Measurements from ENCODE around the gene CD164.
"Not testable (repeated sequence)": the region's sequence is repeated elsewhere in the genome, so short reads cannot be mapped to it uniquely, and the experiment has no call there.

CD164 gene

GRCh38 chr6:109342911-109343310 is 39.4 kb downstream of the CD164 start:
- no peak for DNase-seq
- TF ChIP-seq GATA1 (IDR thresholded peaks at IDR 0.05; ENCODE audit: low read depth, low read length) (no peak), POLR2A (IDR thresholded peaks at IDR 0.05; ENCODE audit: low read length) (no peak)

- TF ChIP-seq POLR2A (IDR thresholded peaks at IDR 0.05; ENCODE audit: low read length) (no peak), GATA1 (IDR thresholded peaks at IDR 0.05; ENCODE audit: low read depth, low read length) (no peak)
- DNase-seq = peak; percentile 27 to 68
Measured at GRCh38 chr6:109342506-109342905, 39.8 kb downstream of the CD164 start.

GRCh38 chr6:109340811-109341210 is 41.5 kb downstream of the CD164 start:
- no peak for DNase-seq
- TF ChIP-seq GATA1 (IDR thresholded peaks at IDR 0.05; ENCODE audit: low read depth, low read length) (no peak), POLR2A (IDR thresholded peaks at IDR 0.05; ENCODE audit: low read length) (no peak)

GRCh38 chr6:109339906-109340678 is 42.2 kb downstream of the CD164 start:
- DNase-seq = peak; percentile 85 to 88
- TF ChIP-seq GATA1 (IDR thresholded peaks at IDR 0.05; ENCODE audit: low read depth, low read length) (no peak), POLR2A (IDR thresholded peaks at IDR 0.05; ENCODE audit: low read length) (peak; percentile 15)

GRCh38 chr6:109336221-109336961 is 45.9 kb downstream of the CD164 start:
- peak in 1 of 2 experiments; percentile 34 for DNase-seq
- TF ChIP-seq POLR2A (IDR thresholded peaks at IDR 0.05; ENCODE audit: low read length) (no peak), GATA1 (IDR thresholded peaks at IDR 0.05; ENCODE audit: low read depth, low read length) (no peak)

- not testable (repeated sequence) for DNase-seq
Measured at GRCh38 chr6:109333870-109334269, 48.4 kb downstream of the CD164 start.

- TF ChIP-seq POLR2A (IDR thresholded peaks at IDR 0.05; ENCODE audit: low read length) (no peak), GATA1 (IDR thresholded peaks at IDR 0.05; ENCODE audit: low read depth, low read length) (no peak)
- DNase-seq = peak in 1 of 2 experiments; percentile 11
Measured at GRCh38 chr6:109332748-109333147, 49.5 kb downstream of the CD164 start.

GRCh38 chr6:109331081-109331480 is 51.2 kb downstream of the CD164 start:
- TF ChIP-seq POLR2A (IDR thresholded peaks at IDR 0.05; ENCODE audit: low read length) (no peak), GATA1 (IDR thresholded peaks at IDR 0.05; ENCODE audit: low read depth, low read length) (no peak)
- DNase-seq = no peak

- TF ChIP-seq POLR2A (IDR thresholded peaks at IDR 0.05; ENCODE audit: low read length) = no peak
- TF ChIP-seq GATA1 (IDR thresholded peaks at IDR 0.05; ENCODE audit: low read depth, low read length) = no peak
- no peak for DNase-seq
Measured at GRCh38 chr6:109330263-109330662, 52.0 kb downstream of the CD164 start.

- no peak for DNase-seq
- TF ChIP-seq GATA1 (IDR thresholded peaks at IDR 0.05; ENCODE audit: low read depth, low read length) (no peak), POLR2A (IDR thresholded peaks at IDR 0.05; ENCODE audit: low read length) (no peak)
Measured at GRCh38 chr6:109328629-109329028, 53.6 kb downstream of the CD164 start.

- no peak for TF ChIP-seq GATA1 (IDR thresholded peaks at IDR 0.05; ENCODE audit: low read depth, low read length)
- no peak for TF ChIP-seq POLR2A (IDR thresholded peaks at IDR 0.05; ENCODE audit: low read length)
- no peak for DNase-seq
Measured at GRCh38 chr6:109327959-109328358, 54.3 kb downstream of the CD164 start.

GRCh38 chr6:109327491-109327890 is 54.8 kb downstream of the CD164 start:
- TF ChIP-seq GATA1 (IDR thresholded peaks at IDR 0.05; ENCODE audit: low read depth, low read length) (no peak), POLR2A (IDR thresholded peaks at IDR 0.05; ENCODE audit: low read length) (no peak)
- no peak for DNase-seq

- TF ChIP-seq GATA1 (IDR thresholded peaks at IDR 0.05; ENCODE audit: low read depth, low read length) (no peak), POLR2A (IDR thresholded peaks at IDR 0.05; ENCODE audit: low read length) (no peak)
Measured at GRCh38 chr6:109326351-109326750, 55.9 kb downstream of the CD164 start.

GRCh38 chr6:109325400-109325801 is 56.9 kb downstream of the CD164 start:
- TF ChIP-seq POLR2A (IDR thresholded peaks at IDR 0.05; ENCODE audit: low read length) = no peak
- no peak for DNase-seq

More at GRCh38 chr6:109326351-109326750, 55.9 kb downstream of the CD164 start:
- DNase-seq = no peak

- TF ChIP-seq POLR2A (IDR thresholded peaks at IDR 0.05; ENCODE audit: low read length) = no peak
- TF ChIP-seq GATA1 (IDR thresholded peaks at IDR 0.05; ENCODE audit: low read depth, low read length) = no peak
- peak in 1 of 2 experiments; percentile 22 for DNase-seq
Measured at GRCh38 chr6:109323241-109323640, 59.0 kb downstream of the CD164 start.

Data from erythroblast (primary cell).